ENCODE results near the gene ALK. TPM values are rescaled to one million over a fixed set of nuclear protein-coding genes. Genes with fewer than 3 reads are reported as not detected.

The ALK gene
- polyA plus RNA-seq, 2 of the 4 experiments (the other 2 are of a cell fraction), result not detected

- DNase-seq (ENCODE audit: low read depth in 1 of 2, low spot score in 1 of 2) (no peak), FAIRE-seq (no peak), ATAC-seq (no peak)
- no peak overlapping the region for H3K4me3 ChIP-seq
- POLR2A ChIA-PET, result no interaction called here
- H3K9me3 ChIP-seq, result no peaks in the 10 kb centered on the region
- no peak overlapping the region for H3K27ac ChIP-seq
- 5% methylated on average over 1 of the region's 1 CpG for WGBS (ENCODE audit: missing lambda C conversion rate)
- H3K4me2 ChIP-seq, result no peak overlapping the region
- peaks cover 17% of the 10 kb centered on the region; the same call in 1 of the 3 replicates for H3K4me1 ChIP-seq
- CTCF ChIA-PET, result interaction anchor here (0.7 to 2.0 kb wide), 6 partner anchors 8 to 108 kb away, joined by 3 to 4 read pairs (median 3); no protein-coding TSS in a partner anchor
- TF ChIP-seq, protein P1, sequence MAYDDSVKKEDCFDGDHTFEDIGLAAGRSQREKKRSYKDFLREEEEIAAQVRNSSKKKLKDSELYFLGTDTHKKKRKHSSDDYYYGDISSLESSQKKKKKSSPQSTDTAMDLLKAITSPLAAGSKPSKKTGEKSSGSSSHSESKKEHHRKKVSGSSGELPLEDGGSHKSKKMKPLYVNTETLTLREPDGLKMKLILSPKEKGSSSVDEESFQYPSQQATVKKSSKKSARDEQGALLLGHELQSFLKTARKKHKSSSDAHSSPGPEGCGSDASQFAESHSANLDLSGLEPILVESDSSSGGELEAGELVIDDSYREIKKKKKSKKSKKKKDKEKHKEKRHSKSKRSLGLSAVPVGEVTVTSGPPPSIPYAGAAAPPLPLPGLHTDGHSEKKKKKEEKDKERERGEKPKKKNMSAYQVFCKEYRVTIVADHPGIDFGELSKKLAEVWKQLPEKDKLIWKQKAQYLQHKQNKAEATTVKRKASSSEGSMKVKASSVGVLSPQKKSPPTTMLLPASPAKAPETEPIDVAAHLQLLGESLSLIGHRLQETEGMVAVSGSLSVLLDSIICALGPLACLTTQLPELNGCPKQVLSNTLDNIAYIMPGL (CRISPR knock-in tag; IDR thresholded peaks at IDR 0.05; ENCODE audit: borderline replicate concordance), result no peak
- TF ChIP-seq MAFK (IDR thresholded peaks at IDR 0.05; ENCODE audit: partially characterized antibody), result no peak
- TF ChIP-seq CBX8 (IDR thresholded peaks at IDR 0.05), result no peak
- TF ChIP-seq RARB (CRISPR knock-in tag; IDR thresholded peaks at IDR 0.05), result no peak
- no peak for TF ChIP-seq E2F6 (IDR thresholded peaks at IDR 0.05; ENCODE audit: borderline replicate concordance, low read depth)
- TF ChIP-seq FOSL2 (IDR thresholded peaks at IDR 0.05), result no peak
- TF ChIP-seq FOSL2 (CRISPR knock-in tag; IDR thresholded peaks at IDR 0.05), result no peak
- TF ChIP-seq ZFP36 (IDR thresholded peaks at IDR 0.05; ENCODE audit: borderline replicate concordance, partially characterized antibody), result no peak
- no peak for TF ChIP-seq CEBPB (IDR thresholded peaks at IDR 0.05)
These were observed 3.6 kb downstream of the ALK start for GRCh38 chr2:29917781-29918180.

DNA sequence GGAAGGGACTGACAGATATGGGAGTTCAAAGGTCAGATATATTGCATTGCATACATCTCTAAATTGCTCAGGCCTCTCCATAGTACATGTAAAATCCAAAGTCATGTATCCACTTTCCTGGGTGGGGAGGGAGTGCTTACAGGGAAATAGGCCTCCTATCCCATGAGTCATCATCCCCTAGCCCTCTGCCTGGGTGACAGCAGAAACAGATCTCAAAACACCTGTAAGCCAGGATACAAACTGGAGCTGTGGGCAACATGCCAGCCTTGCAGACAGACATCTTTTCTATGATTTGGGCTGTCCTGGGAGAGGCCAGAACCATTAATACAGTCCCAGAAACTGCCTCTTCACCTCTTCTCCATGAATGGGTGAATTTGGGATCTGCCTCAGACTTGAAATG lies 4.8 kb downstream of the ALK start:
- Histone ChIP-seq H3K4me1 (peaks cover 13% of the 10 kb centered on the region; the same call in 1 of the 3 replicates), H3K9me3 (no peaks in the 10 kb centered on the region), H3K4me2 (no peak overlapping the region), H3K27ac (no peak overlapping the region), H3K4me3 (no peak overlapping the region)
- TF ChIP-seq ZC3H11A (IDR thresholded peaks at IDR 0.05) (no peak), KDM5A (IDR thresholded peaks at IDR 0.05) (no peak), SREBF2 (IDR thresholded peaks at IDR 0.05) (no peak), BHLHE40 (IDR thresholded peaks at IDR 0.05; ENCODE audit: low read depth, low read length) (no peak), EHF (CRISPR knock-in tag; IDR thresholded peaks at IDR 0.05) (no peak), CEBPB (IDR thresholded peaks at IDR 0.05) (no peak), USF2 (IDR thresholded peaks at IDR 0.05) (no peak), HOXB13 (CRISPR knock-in tag; IDR thresholded peaks at IDR 0.05; ENCODE audit: low read depth) (no peak)
- TF ChIP-seq, protein P2, sequence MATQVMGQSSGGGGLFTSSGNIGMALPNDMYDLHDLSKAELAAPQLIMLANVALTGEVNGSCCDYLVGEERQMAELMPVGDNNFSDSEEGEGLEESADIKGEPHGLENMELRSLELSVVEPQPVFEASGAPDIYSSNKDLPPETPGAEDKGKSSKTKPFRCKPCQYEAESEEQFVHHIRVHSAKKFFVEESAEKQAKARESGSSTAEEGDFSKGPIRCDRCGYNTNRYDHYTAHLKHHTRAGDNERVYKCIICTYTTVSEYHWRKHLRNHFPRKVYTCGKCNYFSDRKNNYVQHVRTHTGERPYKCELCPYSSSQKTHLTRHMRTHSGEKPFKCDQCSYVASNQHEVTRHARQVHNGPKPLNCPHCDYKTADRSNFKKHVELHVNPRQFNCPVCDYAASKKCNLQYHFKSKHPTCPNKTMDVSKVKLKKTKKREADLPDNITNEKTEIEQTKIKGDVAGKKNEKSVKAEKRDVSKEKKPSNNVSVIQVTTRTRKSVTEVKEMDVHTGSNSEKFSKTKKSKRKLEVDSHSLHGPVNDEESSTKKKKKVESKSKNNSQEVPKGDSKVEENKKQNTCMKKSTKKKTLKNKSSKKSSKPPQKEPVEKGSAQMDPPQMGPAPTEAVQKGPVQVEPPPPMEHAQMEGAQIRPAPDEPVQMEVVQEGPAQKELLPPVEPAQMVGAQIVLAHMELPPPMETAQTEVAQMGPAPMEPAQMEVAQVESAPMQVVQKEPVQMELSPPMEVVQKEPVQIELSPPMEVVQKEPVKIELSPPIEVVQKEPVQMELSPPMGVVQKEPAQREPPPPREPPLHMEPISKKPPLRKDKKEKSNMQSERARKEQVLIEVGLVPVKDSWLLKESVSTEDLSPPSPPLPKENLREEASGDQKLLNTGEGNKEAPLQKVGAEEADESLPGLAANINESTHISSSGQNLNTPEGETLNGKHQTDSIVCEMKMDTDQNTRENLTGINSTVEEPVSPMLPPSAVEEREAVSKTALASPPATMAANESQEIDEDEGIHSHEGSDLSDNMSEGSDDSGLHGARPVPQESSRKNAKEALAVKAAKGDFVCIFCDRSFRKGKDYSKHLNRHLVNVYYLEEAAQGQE (IDR thresholded peaks at IDR 0.05), result no peak
- ChIA-PET CTCF (interaction anchor here (1.2 to 2.0 kb wide), 3 partner anchors 8 to 35 kb away, joined by 3 to 4 read pairs (median 3); no protein-coding TSS in a partner anchor), POLR2A (no interaction called here)
- no peak for ATAC-seq
- FAIRE-seq, result no peak
- DNase-seq (ENCODE audit: low read depth in 1 of 2, low spot score in 1 of 2), result no peak

DNA sequence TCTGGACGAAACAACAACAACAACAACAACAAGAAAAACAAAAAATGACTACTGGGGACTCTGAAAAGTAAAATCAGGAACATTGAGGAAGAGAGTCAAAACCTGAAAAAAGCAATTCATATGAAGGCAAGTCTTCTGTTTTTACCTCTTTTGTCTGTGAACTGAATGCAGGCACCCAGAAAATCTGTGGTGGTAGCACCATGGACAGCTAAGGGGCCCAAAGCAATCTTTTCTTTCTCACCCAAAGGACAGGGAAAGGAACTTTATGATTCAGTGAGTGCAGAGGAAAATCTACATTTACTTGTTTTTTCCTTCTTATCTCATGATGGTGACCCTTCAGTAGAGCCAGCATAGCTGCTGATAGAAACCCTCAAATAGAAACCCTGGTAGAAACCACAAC lies 10.4 kb downstream of the ALK start:
- ChIA-PET POLR2A (no interaction called here), CTCF (interaction anchor here (8.7 kb wide), 1 partner anchor 13 kb away, joined by 54 read pairs; no protein-coding TSS in a partner anchor)
- no peak for FAIRE-seq
- no peak overlapping the region for H3K4me2 ChIP-seq
- no peak for ATAC-seq
- WGBS (ENCODE audit: missing lambda C conversion rate), result 5% methylated on average over 1 of the region's 1 CpG
- DNase-seq (ENCODE audit: low read depth in 1 of 2, low spot score in 1 of 2), result no peak
- H3K9me3 ChIP-seq, result peaks cover 5% of the 10 kb centered on the region; the same call in 1 of the 3 replicates
- H3K4me3 ChIP-seq, result no peak overlapping the region
- no peak overlapping the region for H3K27ac ChIP-seq
- no peaks in the 10 kb centered on the region for H3K4me1 ChIP-seq
- no peak for TF ChIP-seq NR3C1 (IDR thresholded peaks at IDR 0.05)
- TF ChIP-seq, protein P3, sequence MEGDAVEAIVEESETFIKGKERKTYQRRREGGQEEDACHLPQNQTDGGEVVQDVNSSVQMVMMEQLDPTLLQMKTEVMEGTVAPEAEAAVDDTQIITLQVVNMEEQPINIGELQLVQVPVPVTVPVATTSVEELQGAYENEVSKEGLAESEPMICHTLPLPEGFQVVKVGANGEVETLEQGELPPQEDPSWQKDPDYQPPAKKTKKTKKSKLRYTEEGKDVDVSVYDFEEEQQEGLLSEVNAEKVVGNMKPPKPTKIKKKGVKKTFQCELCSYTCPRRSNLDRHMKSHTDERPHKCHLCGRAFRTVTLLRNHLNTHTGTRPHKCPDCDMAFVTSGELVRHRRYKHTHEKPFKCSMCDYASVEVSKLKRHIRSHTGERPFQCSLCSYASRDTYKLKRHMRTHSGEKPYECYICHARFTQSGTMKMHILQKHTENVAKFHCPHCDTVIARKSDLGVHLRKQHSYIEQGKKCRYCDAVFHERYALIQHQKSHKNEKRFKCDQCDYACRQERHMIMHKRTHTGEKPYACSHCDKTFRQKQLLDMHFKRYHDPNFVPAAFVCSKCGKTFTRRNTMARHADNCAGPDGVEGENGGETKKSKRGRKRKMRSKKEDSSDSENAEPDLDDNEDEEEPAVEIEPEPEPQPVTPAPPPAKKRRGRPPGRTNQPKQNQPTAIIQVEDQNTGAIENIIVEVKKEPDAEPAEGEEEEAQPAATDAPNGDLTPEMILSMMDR (IDR thresholded peaks at IDR 0.05), result no peak
- TF ChIP-seq, protein P1 (CRISPR knock-in tag; IDR thresholded peaks at IDR 0.05; ENCODE audit: borderline replicate concordance), result no peak
- no peak for TF ChIP-seq ZSCAN20 (CRISPR knock-in tag; IDR thresholded peaks at IDR 0.05)

Data from A549 (cell line).